Stimulated activated CD8-positive, alpha-beta memory T cell treated with anti-CD3 and anti-CD28 coated beads, Interleukin-2, amount 100 ng/mL, for 1 hour (primary cell): ENCODE results near the gene ZBTB20.

Experiments used
- DNase-seq, 2 donors: peaks; one replicate each; pipeline ENCODE4 v3.0.0-alpha.2; 2020; ENCODE audit warnings: low read depth in 2 of 2

The ZBTB20 gene

GRCh38 chr3:114672692-114673447 lies 474.2 kb downstream of the ZBTB20 start:
- no peak for DNase-seq

DNA sequence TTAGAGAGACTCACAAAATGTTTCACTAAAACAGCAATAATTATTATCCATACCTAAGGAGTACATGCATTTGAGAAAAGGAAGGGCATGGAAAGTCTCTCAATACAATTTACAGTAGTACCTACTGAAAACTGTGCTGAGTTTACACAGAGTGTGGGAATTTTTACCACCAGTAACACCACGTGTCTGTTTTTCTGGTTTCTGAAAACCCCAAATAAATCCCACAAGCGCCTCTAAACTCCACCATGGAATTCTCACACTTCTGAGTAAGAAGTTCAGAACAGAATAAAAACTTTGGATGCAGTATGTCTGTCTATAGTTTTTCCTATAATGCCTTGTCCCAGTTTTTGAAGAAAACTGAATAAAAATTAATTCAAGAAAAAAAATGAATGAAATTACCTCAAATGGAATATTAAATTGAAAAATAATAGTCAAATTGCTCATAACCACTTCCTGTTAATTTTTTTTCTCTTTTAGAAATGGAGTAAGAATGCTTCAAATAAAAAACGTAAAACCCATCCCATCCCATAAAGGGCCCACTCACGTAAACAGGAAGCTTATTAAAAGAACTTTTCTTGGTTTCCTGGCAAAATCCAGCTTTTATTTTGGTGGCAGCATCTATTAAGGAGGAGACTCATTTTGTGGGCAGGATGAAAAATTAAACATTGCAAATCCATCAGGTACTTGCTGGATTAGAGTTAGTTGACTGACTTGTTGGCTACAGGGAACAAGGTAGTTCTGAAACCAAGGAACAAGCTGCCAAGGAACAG lies 475.2 kb downstream of the ZBTB20 start:
- DNase-seq: no peak

GRCh38 chr3:114669614-114670013 lies 477.5 kb downstream of the ZBTB20 start:
- no peak for DNase-seq

DNA sequence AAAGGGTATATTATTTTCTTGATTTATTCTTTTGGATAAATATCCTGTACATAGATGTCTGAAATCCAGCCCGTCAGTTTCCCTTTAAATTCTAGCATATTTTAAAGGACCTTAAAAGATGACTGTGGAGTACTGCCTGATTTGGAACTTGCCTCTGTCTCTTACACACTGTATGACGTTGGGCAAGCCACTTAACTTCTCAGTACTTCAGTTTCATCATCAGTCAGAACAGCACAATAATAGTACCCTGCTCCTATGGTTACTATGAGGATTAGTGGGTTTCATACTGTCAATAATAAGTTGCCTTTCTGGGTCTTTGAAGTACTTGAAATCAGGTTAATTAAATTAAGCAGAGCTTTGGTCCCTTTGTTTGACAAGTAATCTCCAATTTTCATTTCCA lies 479.0 kb downstream of the ZBTB20 start:
- DNase-seq: no peak

DNA sequence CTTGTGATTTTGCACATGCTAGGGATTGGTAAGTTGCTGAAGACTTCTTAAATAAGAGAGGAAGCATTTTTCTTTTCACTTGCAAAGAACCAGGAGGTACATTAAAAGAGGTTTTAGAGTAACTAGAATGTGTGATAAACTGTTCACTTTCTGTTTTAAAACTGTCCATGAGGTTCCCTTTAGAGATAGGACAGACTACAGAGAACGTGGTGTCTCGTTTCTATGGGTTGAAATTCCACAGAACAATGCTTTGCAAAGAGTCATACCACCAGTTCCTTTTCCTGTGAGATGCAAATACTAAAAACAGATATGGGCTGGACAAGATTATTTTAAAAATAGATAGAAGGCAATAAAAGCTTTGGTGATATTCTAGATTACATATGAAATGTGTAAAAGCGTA lies 480.5 kb downstream of the ZBTB20 start:
- DNase-seq: no peak

GRCh38 chr3:114664006-114664405 lies 483.1 kb downstream of the ZBTB20 start:
- no peak for DNase-seq

GRCh38 chr3:114660808-114661207 lies 486.3 kb downstream of the ZBTB20 start:
- DNase-seq: no peak

GRCh38 chr3:114660124-114660523 lies 487.0 kb downstream of the ZBTB20 start:
- no peak for DNase-seq

DNA sequence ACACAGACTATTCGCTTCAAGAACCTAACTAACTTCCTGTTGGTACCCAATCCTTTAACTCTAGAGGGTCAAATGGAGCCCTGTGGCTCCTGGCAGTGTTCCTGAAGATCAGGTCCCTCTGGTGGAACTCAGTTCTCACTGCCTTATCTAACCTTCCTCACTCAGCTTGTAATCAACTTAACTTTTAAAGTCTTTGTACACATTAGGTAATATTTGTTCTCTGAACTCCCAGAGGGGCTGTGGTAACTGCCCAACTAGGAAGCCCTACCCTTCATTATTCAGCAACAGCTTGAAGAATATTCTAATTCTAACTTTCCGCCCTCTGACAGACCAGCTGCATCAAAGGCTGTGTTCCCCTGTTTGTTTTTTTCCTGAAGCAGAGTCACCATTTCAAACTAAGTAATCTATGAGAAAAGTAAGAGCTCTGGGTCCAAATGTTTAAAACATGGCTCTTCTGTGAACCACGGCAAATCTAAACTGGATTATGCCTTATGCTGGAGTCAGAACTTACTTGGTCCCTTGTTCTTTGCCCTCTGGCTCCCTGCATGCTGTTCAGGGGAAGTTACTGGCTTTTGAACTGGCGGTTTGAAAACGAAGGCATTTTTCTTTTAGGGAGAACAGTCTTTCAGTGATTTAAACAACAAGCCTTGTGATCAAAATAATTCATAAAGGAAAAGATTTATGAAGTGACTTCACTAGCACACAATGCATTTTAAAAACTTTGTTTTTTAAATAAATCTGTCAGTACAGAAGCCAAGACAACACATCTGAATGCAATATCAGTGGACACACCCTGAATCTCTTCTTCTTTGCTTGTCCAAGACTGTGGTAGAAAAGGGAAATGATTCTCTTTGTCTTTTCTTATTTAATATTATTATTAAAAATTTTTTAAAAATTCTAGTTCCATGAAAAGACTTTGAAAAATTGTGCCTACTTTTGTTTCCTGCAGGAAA lies 487.7 kb downstream of the ZBTB20 start:
- no peak for DNase-seq

GRCh38 chr3:114651555-114651954 lies 495.5 kb downstream of the ZBTB20 start:
- no peak for DNase-seq

DNA sequence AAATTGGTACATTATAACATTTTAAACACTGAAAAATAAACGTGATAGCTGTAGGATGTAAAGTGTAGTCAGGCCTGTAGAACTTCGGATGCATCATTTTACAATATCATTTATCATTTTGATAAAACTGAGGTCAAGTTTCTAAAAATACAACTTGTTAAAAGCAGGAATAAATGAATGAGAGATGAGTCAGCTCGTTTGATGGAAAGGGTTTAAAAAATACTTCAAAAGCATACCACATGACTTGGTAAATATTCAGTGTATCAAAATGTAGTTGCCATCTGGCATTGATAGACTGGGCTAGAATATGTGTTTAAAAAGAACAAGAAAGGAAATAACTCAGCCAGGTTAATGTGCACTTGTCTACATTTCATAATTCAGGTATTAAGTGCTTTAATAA lies 496.3 kb downstream of the ZBTB20 start:
- DNase-seq: no peak

GRCh38 chr3:114649331-114649730 lies 497.8 kb downstream of the ZBTB20 start:
- no peak for DNase-seq

DNA sequence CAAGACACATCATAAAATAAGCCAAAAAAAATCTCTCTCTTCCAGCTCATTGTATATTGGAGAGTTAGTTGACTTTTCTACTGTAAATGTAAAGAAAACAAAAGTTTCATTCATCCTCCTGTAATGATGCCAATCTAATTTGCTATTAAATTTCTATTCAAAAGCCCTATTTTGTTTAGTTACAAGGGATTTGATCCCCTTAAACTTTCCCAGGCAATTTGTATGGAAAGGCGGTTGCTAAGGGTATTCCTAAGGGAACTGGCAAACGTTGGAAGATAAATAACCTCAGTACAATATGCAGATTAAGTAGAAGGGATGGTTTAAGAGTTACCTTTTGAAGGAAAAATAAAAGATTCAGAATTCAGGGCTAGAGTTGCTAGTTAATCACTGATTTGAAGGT lies 500.6 kb downstream of the ZBTB20 start:
- DNase-seq: no peak

GRCh38 chr3:114645392-114645791 lies 501.7 kb downstream of the ZBTB20 start:
- DNase-seq: no peak

GRCh38 chr3:114644367-114644766 lies 502.7 kb downstream of the ZBTB20 start:
- DNase-seq: no peak

DNA sequence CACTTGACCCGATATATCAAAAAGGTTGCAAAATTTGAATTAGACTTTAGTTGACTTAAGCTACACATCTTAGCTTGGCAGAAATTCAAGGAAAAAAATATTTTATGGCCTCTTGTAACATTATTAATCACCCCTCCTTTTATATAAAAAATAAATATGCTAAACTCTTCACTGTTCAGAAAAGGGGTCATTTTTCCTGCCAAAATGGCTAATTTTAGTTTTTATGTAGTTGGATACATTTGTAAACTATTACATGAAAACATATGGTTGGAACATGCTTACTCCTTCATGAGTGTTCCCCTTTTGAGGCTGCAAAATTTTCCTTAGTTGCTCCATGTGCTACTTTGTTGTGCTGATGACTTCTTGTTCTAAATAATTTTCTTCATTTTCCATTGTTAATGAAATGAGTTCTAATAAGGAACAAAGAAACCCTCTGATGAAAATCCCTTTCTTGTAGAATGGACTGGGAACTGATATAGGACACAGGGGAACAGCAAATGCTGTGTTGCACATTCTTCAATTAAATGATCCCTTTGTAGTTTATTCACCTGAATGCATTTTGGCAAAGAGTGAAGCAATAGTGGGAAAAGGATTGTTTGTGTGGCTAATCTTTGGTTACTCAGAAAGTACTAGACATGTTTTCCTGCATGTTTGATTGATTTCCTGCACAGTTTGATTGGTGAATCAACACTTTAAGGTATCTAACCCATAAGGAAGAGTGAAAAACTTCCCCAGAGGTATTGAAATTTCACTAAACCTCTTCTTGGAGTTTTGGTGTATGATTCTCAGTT lies 503.9 kb downstream of the ZBTB20 start:
- no peak for DNase-seq

DNA sequence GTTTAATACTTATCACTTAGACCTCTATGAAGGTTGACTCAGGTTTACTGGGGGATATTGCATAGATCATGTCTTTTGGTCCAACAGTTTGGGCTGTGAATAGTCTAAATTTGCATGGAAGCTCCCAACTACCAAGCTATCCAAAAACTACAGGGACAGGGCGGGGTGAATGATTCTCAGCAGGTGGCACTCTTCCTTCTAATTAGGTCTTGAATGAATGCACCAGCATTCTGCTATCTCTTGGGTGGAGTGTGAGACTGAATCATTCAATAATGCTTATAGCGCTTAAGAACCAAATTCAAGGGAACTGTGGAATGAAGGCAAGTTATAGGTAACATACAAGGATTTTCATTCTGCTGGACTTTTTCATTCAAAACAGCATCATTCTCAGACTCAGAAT lies 507.0 kb downstream of the ZBTB20 start:
- DNase-seq: no peak

GRCh38 chr3:114639171-114639570 lies 507.9 kb downstream of the ZBTB20 start:
- no peak for DNase-seq

GRCh38 chr3:114635878-114636277 lies 511.2 kb downstream of the ZBTB20 start:
- no peak for DNase-seq

- no peak for DNase-seq
These were observed 512.5 kb downstream of the ZBTB20 start for GRCh38 chr3:114634635-114635034.

GRCh38 chr3:114632757-114633424 lies 514.2 kb downstream of the ZBTB20 start:
- DNase-seq: no peak
